ENCODE measurements around the gene ADH4. TPM values are rescaled to one million over a fixed set of nuclear protein-coding genes. Genes with fewer than 3 reads are reported as not detected.
"Not testable (repeated sequence)": the region's sequence is repeated elsewhere in the genome, so short reads cannot be mapped to it uniquely, and the experiment has no call there.

Gene ADH4
- under 1 TPM; 0.27 to 0.92 TPM for total RNA-seq

GRCh38 chr4:99144070-99144469 lies at the start of gene ADH4:
TSS of gene ADH4 (minus strand) at chr4:99144297. CDS start at chr4:99144222, 75 bp downstream.
- H3K9me3 ChIP-seq: no peaks in the 10 kb centered on the region
- no peak within 1 kb of the TSS for H3K4me3 ChIP-seq
- no peak for DNase-seq (ENCODE audit: low spot score)
- no peak for TF ChIP-seq CTCF (IDR thresholded peaks at IDR 0.05)
- peaks cover 0 to 7% of the 10 kb centered on the region in 2 donors for H3K4me1 ChIP-seq (ENCODE audit: control insufficient read depth in 1 of 2, low read depth in 2 of 2)
- no peaks in the 10 kb centered on the region for H3K36me3 ChIP-seq
- peak within 1 kb of the TSS in 1 of 2 donors; percentile 57 for H3K27ac ChIP-seq
- H3K27me3 ChIP-seq (replicated peaks; ENCODE audit: insufficient read depth): no peaks in the 10 kb centered on the region
- no peak for ATAC-seq (ENCODE audit: insufficient number of reproducible peaks, low FRiP score, low read depth)

- Histone ChIP-seq H3K9me3 (no peaks in the 10 kb centered on the region), H3K36me3 (no peaks in the 10 kb centered on the region), H3K4me1 (ENCODE audit: control insufficient read depth in 1 of 2, low read depth in 2 of 2) (no peaks in the 10 kb centered on the region), H3K4me3 (no peak overlapping the region), H3K27me3 (replicated peaks; ENCODE audit: insufficient read depth) (no peaks in the 10 kb centered on the region), H3K27ac (no peak overlapping the region)
- no peak for TF ChIP-seq CTCF (IDR thresholded peaks at IDR 0.05)
- DNase-seq (ENCODE audit: low spot score): no peak
- ATAC-seq (ENCODE audit: insufficient number of reproducible peaks, low FRiP score, low read depth): no peak
These were observed 46.2 kb upstream of the ADH4 start for GRCh38 chr4:99190336-99190735.

GRCh38 chr4:99189900-99190299 lies 45.8 kb upstream of the ADH4 start:
- H3K4me3 ChIP-seq; H3K36me3 ChIP-seq; ATAC-seq (ENCODE audit: insufficient number of reproducible peaks, low FRiP score, low read depth); H3K9me3 ChIP-seq; H3K27me3 ChIP-seq (replicated peaks; ENCODE audit: insufficient read depth); DNase-seq (ENCODE audit: low spot score); H3K4me1 ChIP-seq (ENCODE audit: control insufficient read depth in 1 of 2, low read depth in 2 of 2); H3K27ac ChIP-seq: not testable (repeated sequence)

- no peak for DNase-seq (ENCODE audit: low spot score)
- Histone ChIP-seq H3K36me3 (no peaks in the 10 kb centered on the region), H3K27me3 (replicated peaks; ENCODE audit: insufficient read depth) (no peaks in the 10 kb centered on the region), H3K4me3 (no peak overlapping the region), H3K4me1 (ENCODE audit: control insufficient read depth in 1 of 2, low read depth in 2 of 2) (no peaks in the 10 kb centered on the region), H3K27ac (no peak overlapping the region), H3K9me3 (no peaks in the 10 kb centered on the region)
- no peak for TF ChIP-seq CTCF (IDR thresholded peaks at IDR 0.05)
- no peak for ATAC-seq (ENCODE audit: insufficient number of reproducible peaks, low FRiP score, low read depth)
These were observed 41.9 kb upstream of the ADH4 start for GRCh38 chr4:99186029-99186428.

GRCh38 chr4:99185581-99185980 lies 41.5 kb upstream of the ADH4 start:
- no peaks in the 10 kb centered on the region for H3K4me1 ChIP-seq (ENCODE audit: control insufficient read depth in 1 of 2, low read depth in 2 of 2)
- no peak for TF ChIP-seq CTCF (IDR thresholded peaks at IDR 0.05)
- ATAC-seq (ENCODE audit: insufficient number of reproducible peaks, low FRiP score, low read depth) (no peak), DNase-seq (ENCODE audit: low spot score) (no peak)
- no peak overlapping the region for H3K27ac ChIP-seq
- no peak overlapping the region for H3K4me3 ChIP-seq
- no peaks in the 10 kb centered on the region for H3K27me3 ChIP-seq (replicated peaks; ENCODE audit: insufficient read depth)
- no peaks in the 10 kb centered on the region for H3K36me3 ChIP-seq
- H3K9me3 ChIP-seq: no peaks in the 10 kb centered on the region

- Histone ChIP-seq H3K36me3 (no peaks in the 10 kb centered on the region), H3K27me3 (replicated peaks; ENCODE audit: insufficient read depth) (no peaks in the 10 kb centered on the region), H3K4me1 (ENCODE audit: control insufficient read depth in 1 of 2, low read depth in 2 of 2) (peaks cover 0 to 7% of the 10 kb centered on the region in 2 donors), H3K9me3 (peaks cover 6% of the 10 kb centered on the region), H3K4me3 (no peak overlapping the region), H3K27ac (no peak overlapping the region)
- ATAC-seq (ENCODE audit: insufficient number of reproducible peaks, low FRiP score, low read depth) (no peak), DNase-seq (ENCODE audit: low spot score) (no peak)
- TF ChIP-seq CTCF (IDR thresholded peaks at IDR 0.05): no peak
These were observed 36.4 kb upstream of the ADH4 start for GRCh38 chr4:99180382-99181070.

Measured in thoracic aorta (tissue), 2 donors.